ENCODE measurements around the gene ZNF543. TPM values are rescaled to one million over a fixed set of nuclear protein-coding genes. Genes with fewer than 3 reads are reported as not detected.

The ZNF543 gene
- total and polyA plus RNA-seq, 2 experiments from 2014 or later: 2.6 to 6.7 TPM

DNA sequence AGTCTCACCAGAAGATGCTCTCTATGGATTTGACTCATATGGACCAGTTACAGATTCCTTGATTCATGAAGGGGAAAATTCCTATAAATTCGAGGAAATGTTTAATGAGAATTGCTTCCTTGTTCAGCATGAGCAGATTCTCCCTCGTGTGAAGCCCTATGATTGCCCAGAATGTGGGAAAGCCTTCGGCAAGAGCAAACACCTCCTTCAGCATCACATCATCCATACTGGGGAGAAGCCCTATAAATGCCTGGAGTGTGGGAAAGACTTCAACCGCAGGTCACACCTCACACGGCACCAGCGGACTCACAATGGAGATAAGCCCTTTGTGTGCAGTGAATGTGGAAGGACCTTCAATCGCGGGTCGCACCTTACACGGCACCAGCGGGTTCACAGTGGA lies 29.3 kb upstream of the ZNF543 start:
- 95% methylated on average over 11 of the region's 11 CpGs for WGBS (ENCODE audit: low lambda C conversion rate, missing lambda C conversion rate)
- no peaks in the 10 kb centered on the region for H3K27me3 ChIP-seq
- H3K36me3 ChIP-seq (replicated peaks; ENCODE audit: insufficient read depth, low read depth): peaks cover 24% of the 10 kb centered on the region
- TF ChIP-seq EZH2phosphoT487 (IDR thresholded peaks at IDR 0.05; ENCODE audit: low read depth, severe bottlenecking, unreplicated experiment): no peak
- TF ChIP-seq, protein P1, sequence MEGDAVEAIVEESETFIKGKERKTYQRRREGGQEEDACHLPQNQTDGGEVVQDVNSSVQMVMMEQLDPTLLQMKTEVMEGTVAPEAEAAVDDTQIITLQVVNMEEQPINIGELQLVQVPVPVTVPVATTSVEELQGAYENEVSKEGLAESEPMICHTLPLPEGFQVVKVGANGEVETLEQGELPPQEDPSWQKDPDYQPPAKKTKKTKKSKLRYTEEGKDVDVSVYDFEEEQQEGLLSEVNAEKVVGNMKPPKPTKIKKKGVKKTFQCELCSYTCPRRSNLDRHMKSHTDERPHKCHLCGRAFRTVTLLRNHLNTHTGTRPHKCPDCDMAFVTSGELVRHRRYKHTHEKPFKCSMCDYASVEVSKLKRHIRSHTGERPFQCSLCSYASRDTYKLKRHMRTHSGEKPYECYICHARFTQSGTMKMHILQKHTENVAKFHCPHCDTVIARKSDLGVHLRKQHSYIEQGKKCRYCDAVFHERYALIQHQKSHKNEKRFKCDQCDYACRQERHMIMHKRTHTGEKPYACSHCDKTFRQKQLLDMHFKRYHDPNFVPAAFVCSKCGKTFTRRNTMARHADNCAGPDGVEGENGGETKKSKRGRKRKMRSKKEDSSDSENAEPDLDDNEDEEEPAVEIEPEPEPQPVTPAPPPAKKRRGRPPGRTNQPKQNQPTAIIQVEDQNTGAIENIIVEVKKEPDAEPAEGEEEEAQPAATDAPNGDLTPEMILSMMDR (IDR thresholded peaks at IDR 0.05; ENCODE audit: poor library complexity): no peak
- H3K4me2 ChIP-seq: no peak overlapping the region
- H3K79me2 ChIP-seq: peaks cover 100% of the 10 kb centered on the region
- no peak overlapping the region for H2AFZ ChIP-seq
- peaks cover 19% of the 10 kb centered on the region for H4K20me1 ChIP-seq (ENCODE audit: insufficient read depth, poor library complexity, severe bottlenecking)
- no peaks in the 10 kb centered on the region for H3K9me2 ChIP-seq (replicated peaks; ENCODE audit: insufficient read depth)
- peaks cover 19% of the 10 kb centered on the region for H3K9me3 ChIP-seq (ENCODE audit: low read depth)
- no peak overlapping the region for H3K4me3 ChIP-seq
- DNase-seq (ENCODE audit: low spot score): no peak
- H3K27ac ChIP-seq: no peak overlapping the region
- no peaks in the 10 kb centered on the region for H3K4me1 ChIP-seq (ENCODE audit: insufficient read depth)

DNA sequence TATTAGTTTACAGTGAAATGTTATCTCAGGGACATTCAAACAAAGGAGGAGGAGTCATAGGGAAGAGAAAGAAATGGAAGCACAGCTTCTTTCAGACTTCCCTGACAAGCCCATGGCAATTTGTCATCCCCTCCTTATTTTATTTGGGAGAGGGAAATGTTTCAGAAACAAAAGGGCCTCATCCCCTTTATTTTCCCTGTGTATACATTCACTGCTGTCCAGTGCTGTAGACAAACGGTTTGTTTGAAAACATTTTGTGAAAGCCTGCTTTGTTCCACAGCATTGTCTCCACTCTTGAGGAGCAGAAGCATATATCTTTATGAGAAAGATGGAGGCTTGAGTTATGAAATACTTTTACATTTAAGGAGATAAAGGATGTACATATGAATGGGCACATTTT lies 27.7 kb upstream of the ZNF543 start:
- peaks cover 19% of the 10 kb centered on the region for H3K9me3 ChIP-seq (ENCODE audit: low read depth)
- H2AFZ ChIP-seq: no peak overlapping the region
- H3K4me3 ChIP-seq: no peak overlapping the region
- no peak overlapping the region for H3K4me2 ChIP-seq
- H4K20me1 ChIP-seq (ENCODE audit: insufficient read depth, poor library complexity, severe bottlenecking): peaks cover 11% of the 10 kb centered on the region
- 100% methylated on average over 1 of the region's 1 CpG for WGBS (ENCODE audit: low lambda C conversion rate, missing lambda C conversion rate)
- H3K9me2 ChIP-seq (replicated peaks; ENCODE audit: insufficient read depth): no peaks in the 10 kb centered on the region
- no peak for DNase-seq (ENCODE audit: low spot score)
- H3K27ac ChIP-seq: no peak overlapping the region
- H3K4me1 ChIP-seq (ENCODE audit: insufficient read depth): no peaks in the 10 kb centered on the region
- peaks cover 97% of the 10 kb centered on the region for H3K79me2 ChIP-seq
- peaks cover 24% of the 10 kb centered on the region for H3K36me3 ChIP-seq (replicated peaks; ENCODE audit: insufficient read depth, low read depth)
- no peaks in the 10 kb centered on the region for H3K27me3 ChIP-seq
- TF ChIP-seq EZH2 (IDR thresholded peaks at IDR 0.05; ENCODE audit: borderline replicate concordance) (no peak), EZH2phosphoT487 (IDR thresholded peaks at IDR 0.05; ENCODE audit: low read depth, severe bottlenecking, unreplicated experiment) (no peak)
- TF ChIP-seq, protein P1 (IDR thresholded peaks at IDR 0.05; ENCODE audit: poor library complexity): no peak

DNA sequence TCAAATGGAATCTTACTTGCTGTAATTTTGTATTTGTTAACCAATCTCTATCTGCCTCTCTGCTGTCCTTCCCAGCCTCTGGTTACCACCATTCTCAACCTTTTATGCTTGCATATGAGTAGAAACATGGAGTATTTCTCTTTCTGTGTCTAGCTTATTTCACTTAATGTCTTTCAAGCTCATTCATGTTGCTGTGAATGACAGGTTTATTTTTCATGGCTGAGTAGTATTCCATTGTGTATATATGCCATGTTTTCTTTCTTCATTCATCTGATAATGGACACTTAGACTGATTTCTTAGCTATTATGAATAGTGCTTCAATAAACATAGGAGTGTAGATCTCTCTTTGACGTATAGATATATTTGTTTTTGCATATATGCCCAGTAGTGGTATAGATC lies 26.6 kb upstream of the ZNF543 start:
- Histone ChIP-seq H3K36me3 (replicated peaks; ENCODE audit: insufficient read depth, low read depth) (peaks cover 24% of the 10 kb centered on the region), H3K27me3 (no peaks in the 10 kb centered on the region), H3K79me2 (peaks cover 97% of the 10 kb centered on the region), H3K9me3 (ENCODE audit: low read depth) (peaks cover 19% of the 10 kb centered on the region), H3K4me3 (no peak overlapping the region), H2AFZ (no peak overlapping the region), H3K4me1 (ENCODE audit: insufficient read depth) (no peaks in the 10 kb centered on the region), H4K20me1 (ENCODE audit: insufficient read depth, poor library complexity, severe bottlenecking) (peaks cover 11% of the 10 kb centered on the region), H3K4me2 (no peak overlapping the region), H3K27ac (no peak overlapping the region), H3K9me2 (replicated peaks; ENCODE audit: insufficient read depth) (no peaks in the 10 kb centered on the region)
- 100% methylated on average over 1 of the region's 1 CpG for WGBS (ENCODE audit: low lambda C conversion rate, missing lambda C conversion rate)
- DNase-seq (ENCODE audit: low spot score): no peak
- TF ChIP-seq EZH2phosphoT487 (IDR thresholded peaks at IDR 0.05; ENCODE audit: low read depth, severe bottlenecking, unreplicated experiment) (no peak), EZH2 (IDR thresholded peaks at IDR 0.05; ENCODE audit: borderline replicate concordance) (no peak)
- TF ChIP-seq, protein P1 (IDR thresholded peaks at IDR 0.05; ENCODE audit: poor library complexity): no peak

DNA sequence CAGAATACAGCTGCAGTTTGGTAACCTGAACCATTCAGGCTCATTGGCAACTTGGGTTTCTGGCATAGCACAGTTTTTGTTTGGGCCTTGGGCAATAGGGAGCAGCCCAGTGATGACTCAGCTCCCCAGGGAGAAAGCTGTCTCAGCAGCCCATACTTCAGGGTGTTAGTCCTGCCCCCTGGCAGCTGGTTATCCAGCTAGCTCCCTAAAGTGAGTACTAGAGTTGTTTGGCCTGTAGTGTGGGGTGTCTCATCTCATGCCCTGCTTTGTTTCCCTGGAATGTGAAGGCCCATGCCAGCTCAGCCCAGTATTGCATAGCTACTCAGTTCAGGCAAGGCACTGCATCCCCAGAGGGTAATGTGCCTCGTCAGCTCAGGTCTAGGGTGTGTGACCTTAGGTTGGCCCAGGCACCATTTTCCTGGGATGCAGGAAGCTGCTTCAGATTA lies 18.2 kb upstream of the ZNF543 start:
- no peaks in the 10 kb centered on the region for H3K4me1 ChIP-seq (ENCODE audit: insufficient read depth)
- H3K4me2 ChIP-seq: no peak overlapping the region

More for the DNA sequence above, 18.2 kb upstream of the ZNF543 start:
- peaks cover 3% of the 10 kb centered on the region for H3K36me3 ChIP-seq (replicated peaks; ENCODE audit: insufficient read depth, low read depth)
- no peak overlapping the region for H3K27ac ChIP-seq
- H4K20me1 ChIP-seq (ENCODE audit: insufficient read depth, poor library complexity, severe bottlenecking): peaks cover 8% of the 10 kb centered on the region
- H3K4me3 ChIP-seq: no peak overlapping the region
- H2AFZ ChIP-seq: no peak overlapping the region
- 100% methylated on average over 1 of the region's 1 CpG for WGBS (ENCODE audit: low lambda C conversion rate, missing lambda C conversion rate)
- no peaks in the 10 kb centered on the region for H3K27me3 ChIP-seq
- H3K9me3 ChIP-seq (ENCODE audit: low read depth): no peaks in the 10 kb centered on the region
- peaks cover 60% of the 10 kb centered on the region for H3K79me2 ChIP-seq
- no peaks in the 10 kb centered on the region for H3K9me2 ChIP-seq (replicated peaks; ENCODE audit: insufficient read depth)
- TF ChIP-seq, protein P1 (IDR thresholded peaks at IDR 0.05; ENCODE audit: poor library complexity): no peak
- DNase-seq (ENCODE audit: low spot score): peak; percentile 52

Data from hepatocyte (in vitro differentiated cells).